Activated B cell treated with CpG ODN at 0.5 μM for 24 hours (primary cell): ENCODE measurements around the gene CCNY. TPM values are rescaled to one million over a fixed set of nuclear protein-coding genes. Genes with fewer than 3 reads are reported as not detected.
"Not testable (repeated sequence)": the region's sequence is repeated elsewhere in the genome, so short reads cannot be mapped to it uniquely, and the experiment has no call there.

Source experiments
- ATAC-seq: fragments of 200-7000 bp; cut with Tn5 transposase; one replicate; pipeline ENCODE4 v1.10.0; 2021; ENCODE audit warnings: low read depth, mild to moderate bottlenecking, moderate library complexity
- CTCF ChIA-PET: fragments of 350-600 bp; sonication (Branson Sonifier 250); formaldehyde crosslinking; loops from one replicate; lab custom pipeline; 2021; ENCODE audit warnings: antibody characterized with exemption; lab: Charles Lee
- POLR2A ChIA-PET: fragments of 350-600 bp; sonication (Branson Sonifier 250); formaldehyde crosslinking; loops from one replicate; lab custom pipeline; 2021; ENCODE audit warnings: antibody characterized with exemption; lab: Charles Lee
- DNase-seq: peaks from one replicate; pipeline ENCODE4 v3.0.0; 2022
- H3K27ac Mint-ChIP-seq: one replicate; pipeline ENCODE4 v1.8.0; 2020; ENCODE audit warnings: mixed read lengths
- H3K27me3 Mint-ChIP-seq: one replicate; pipeline ENCODE4 v1.8.0; 2021; ENCODE audit warnings: mixed read lengths
- H3K36me3 Mint-ChIP-seq: one replicate; pipeline ENCODE4 v1.8.0; 2021; ENCODE audit warnings: low read depth, mixed read lengths
- H3K4me1 Mint-ChIP-seq: one replicate; pipeline ENCODE4 v1.8.0; 2021; ENCODE audit warnings: mixed read lengths
- H3K4me3 Mint-ChIP-seq: one replicate; pipeline ENCODE4 v1.8.0; 2020; ENCODE audit warnings: mild to moderate bottlenecking, mixed read lengths
- H3K9me3 Mint-ChIP-seq: one replicate; pipeline ENCODE4 v1.8.0; 2020; ENCODE audit warnings: mixed read lengths
- intact Hi-C: fragments of 100-400 bp; cut with micrococcal nuclease; formaldehyde crosslinking; loops from one replicate; pipeline ENCODE4 v1.15.1; 2024
- total RNA-seq: library from RNA; stranded (reverse); gene quantifications from 2 replicates; pipeline ENCODE4 v1.2.3, GENCODE V29; 2022
- TF ChIP-seq, protein P1 (sequence below): fragments of 200-600 bp; IDR thresholded peaks from one replicate; pipeline ENCODE4 v1.8.0; 2022; ENCODE audit warnings: antibody characterized with exemption, mild to moderate bottlenecking

The CCNY gene
- total RNA-seq, 1 donor from 2014 or later, result 69.2 TPM

DNA sequence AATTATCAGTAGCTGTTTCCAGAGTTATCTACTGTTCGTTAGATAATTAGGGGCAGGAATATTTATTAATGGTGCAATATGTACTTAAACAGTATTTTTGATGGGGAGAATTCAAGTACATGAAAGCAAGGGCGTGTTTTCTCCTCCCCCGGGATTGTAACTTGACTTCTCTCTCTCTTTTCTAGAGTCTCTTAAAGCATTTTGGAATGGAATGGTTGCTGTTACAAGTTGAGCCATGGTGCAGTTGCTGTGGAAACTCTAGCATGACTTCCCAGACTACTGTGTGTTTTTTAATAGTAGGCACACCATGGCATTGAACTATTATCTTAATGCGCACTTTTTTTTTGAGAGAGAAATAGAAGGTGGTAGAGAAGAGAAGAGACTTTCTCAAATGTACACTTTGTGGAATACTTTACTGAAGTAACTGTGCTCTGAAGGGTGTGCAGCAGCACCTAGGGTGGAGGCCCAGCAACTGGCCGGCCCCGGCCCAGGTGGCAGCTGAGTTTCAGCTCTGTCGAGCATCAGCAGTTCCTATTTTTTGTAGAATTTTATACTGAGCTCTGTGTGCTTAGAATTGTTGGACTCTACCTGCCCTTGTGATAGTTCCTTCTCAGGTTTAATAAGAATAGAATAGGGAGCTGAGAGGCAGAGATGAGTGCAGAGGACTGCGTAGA, 64.4 kb downstream of the CCNY start:
- DNase-seq, result no peak
- H3K4me1 Mint-ChIP-seq, result peaks cover 42% of the 10 kb centered on the region
- CTCF ChIA-PET, result interaction anchor here (1.3 kb wide), 1 partner anchor 21 kb away, joined by 3 read pairs; no protein-coding TSS in a partner anchor
- intact Hi-C loops, result no loop called here
- peak; percentile 42 for ATAC-seq
- H3K27me3 Mint-ChIP-seq, result no peaks in the 10 kb centered on the region
- TF ChIP-seq, protein P1, sequence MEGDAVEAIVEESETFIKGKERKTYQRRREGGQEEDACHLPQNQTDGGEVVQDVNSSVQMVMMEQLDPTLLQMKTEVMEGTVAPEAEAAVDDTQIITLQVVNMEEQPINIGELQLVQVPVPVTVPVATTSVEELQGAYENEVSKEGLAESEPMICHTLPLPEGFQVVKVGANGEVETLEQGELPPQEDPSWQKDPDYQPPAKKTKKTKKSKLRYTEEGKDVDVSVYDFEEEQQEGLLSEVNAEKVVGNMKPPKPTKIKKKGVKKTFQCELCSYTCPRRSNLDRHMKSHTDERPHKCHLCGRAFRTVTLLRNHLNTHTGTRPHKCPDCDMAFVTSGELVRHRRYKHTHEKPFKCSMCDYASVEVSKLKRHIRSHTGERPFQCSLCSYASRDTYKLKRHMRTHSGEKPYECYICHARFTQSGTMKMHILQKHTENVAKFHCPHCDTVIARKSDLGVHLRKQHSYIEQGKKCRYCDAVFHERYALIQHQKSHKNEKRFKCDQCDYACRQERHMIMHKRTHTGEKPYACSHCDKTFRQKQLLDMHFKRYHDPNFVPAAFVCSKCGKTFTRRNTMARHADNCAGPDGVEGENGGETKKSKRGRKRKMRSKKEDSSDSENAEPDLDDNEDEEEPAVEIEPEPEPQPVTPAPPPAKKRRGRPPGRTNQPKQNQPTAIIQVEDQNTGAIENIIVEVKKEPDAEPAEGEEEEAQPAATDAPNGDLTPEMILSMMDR, result no peak
- H3K36me3 Mint-ChIP-seq, result no peaks in the 10 kb centered on the region
- no peak overlapping the region for H3K4me3 Mint-ChIP-seq
- H3K27ac Mint-ChIP-seq, result no peak overlapping the region
- H3K9me3 Mint-ChIP-seq, result no peaks in the 10 kb centered on the region
- POLR2A ChIA-PET, result no interaction called here

DNA sequence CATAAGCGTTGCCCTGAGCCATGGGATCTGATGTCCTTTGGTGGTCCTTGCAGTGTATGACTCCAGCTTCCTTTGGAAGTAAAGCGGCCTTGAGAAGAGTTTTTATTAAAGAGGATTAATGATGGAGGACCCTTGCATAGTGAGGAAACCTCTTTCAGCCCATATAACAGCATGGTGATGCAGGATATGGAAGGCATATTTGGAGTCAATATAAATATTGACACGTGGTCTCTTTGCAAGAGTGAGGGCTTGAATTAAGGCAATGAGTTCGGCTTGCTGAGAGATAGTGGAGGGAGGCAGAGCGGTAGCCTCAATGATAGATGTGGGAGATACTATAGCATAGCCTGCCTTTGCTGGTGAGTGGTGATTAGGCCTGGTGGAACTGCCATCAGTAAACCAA, 67.2 kb downstream of the CCNY start:
- H3K27ac Mint-ChIP-seq, H3K9me3 Mint-ChIP-seq, H3K4me3 Mint-ChIP-seq, DNase-seq, H3K36me3 Mint-ChIP-seq, ATAC-seq, intact Hi-C loops, CTCF ChIA-PET, H3K27me3 Mint-ChIP-seq, POLR2A ChIA-PET: not testable (repeated sequence)
- peaks cover 30% of the 10 kb centered on the region for H3K4me1 Mint-ChIP-seq

DNA sequence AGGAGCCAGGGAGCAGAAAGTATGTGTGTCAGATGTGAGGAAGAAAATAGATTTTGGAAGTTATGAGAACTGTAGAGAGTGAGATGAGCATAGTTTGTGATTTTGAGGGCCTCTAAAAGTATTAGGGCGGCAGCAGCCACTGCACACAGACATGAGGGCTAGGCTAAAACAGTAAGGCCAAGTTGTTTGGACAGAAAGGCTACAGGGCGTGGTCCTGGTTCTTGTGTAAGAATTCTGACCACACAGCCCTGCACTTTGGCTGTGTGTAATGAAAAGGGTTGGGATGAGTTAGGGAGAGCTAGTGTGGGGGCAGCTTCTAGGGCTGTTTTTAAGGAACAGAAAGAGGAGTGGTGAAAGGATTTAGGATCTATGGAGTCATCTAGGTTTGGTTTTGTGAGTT, 67.8 kb downstream of the CCNY start:
- H3K36me3 Mint-ChIP-seq, intact Hi-C loops, CTCF ChIA-PET, ATAC-seq, POLR2A ChIA-PET, H3K4me3 Mint-ChIP-seq, H3K9me3 Mint-ChIP-seq, H3K27me3 Mint-ChIP-seq, DNase-seq, H3K27ac Mint-ChIP-seq: not testable (repeated sequence)
- H3K4me1 Mint-ChIP-seq, result peaks cover 29% of the 10 kb centered on the region

DNA sequence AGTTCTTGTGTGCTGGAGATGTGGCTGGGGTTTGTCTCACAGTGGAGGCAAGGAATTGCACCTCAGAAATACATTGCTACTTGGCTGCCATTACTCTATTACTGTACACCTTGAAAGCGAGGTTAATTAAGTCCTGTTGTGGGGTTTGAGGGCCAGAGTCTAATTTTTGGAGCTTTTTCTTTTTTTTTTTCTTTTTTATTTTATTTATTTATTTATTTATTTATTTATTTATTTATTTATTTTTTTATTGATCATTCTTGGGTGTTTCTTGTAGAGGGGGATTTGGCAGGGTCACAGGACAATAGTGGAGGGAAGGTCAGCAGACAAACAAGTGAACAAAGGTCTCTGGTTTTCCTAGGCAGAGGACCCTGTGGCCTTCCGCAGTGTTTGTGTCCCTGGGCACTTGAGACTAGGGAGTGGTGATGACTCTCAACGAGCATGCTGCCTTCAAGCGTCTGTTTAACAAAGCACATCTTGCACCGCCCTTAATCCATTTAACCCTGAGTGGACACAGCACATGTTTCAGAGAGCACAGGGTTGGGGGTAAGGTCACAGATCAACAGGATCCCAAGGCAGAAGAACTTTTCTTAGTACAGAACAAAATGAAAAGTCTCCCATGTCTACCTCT, 69.8 kb downstream of the CCNY start:
- H3K9me3 Mint-ChIP-seq, CTCF ChIA-PET: not testable (repeated sequence)

DNA sequence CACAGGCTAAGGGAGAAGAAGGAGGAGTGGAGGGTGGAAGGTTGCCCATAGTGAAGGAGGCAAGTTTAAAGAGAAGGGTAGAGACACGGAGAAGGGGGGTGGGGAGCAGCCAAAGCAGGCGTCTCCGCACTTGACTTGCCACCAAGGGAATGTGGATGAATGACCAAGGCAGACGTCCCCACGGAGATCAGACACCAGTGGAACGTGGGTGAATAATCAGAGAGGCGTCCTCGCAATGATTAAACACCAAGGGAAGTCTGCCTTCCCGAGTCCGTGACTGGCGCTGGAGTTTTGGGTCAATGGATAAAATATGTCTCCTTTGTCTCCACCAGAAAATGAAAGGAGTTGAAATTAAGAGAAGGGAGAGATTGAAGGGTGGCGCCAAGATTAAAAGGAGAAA, 71.4 kb downstream of the CCNY start:
- POLR2A ChIA-PET, DNase-seq, H3K27ac Mint-ChIP-seq, H3K9me3 Mint-ChIP-seq, H3K27me3 Mint-ChIP-seq, ATAC-seq, CTCF ChIA-PET, H3K36me3 Mint-ChIP-seq, intact Hi-C loops, H3K4me3 Mint-ChIP-seq: not testable (repeated sequence)
- peaks cover 41% of the 10 kb centered on the region for H3K4me1 Mint-ChIP-seq

More for the DNA sequence above, 69.8 kb downstream of the CCNY start:
- H3K4me1 Mint-ChIP-seq, result peaks cover 39% of the 10 kb centered on the region
- POLR2A ChIA-PET, intact Hi-C loops, DNase-seq, H3K4me3 Mint-ChIP-seq, H3K27ac Mint-ChIP-seq, ATAC-seq, H3K27me3 Mint-ChIP-seq, H3K36me3 Mint-ChIP-seq: not testable (repeated sequence)

DNA sequence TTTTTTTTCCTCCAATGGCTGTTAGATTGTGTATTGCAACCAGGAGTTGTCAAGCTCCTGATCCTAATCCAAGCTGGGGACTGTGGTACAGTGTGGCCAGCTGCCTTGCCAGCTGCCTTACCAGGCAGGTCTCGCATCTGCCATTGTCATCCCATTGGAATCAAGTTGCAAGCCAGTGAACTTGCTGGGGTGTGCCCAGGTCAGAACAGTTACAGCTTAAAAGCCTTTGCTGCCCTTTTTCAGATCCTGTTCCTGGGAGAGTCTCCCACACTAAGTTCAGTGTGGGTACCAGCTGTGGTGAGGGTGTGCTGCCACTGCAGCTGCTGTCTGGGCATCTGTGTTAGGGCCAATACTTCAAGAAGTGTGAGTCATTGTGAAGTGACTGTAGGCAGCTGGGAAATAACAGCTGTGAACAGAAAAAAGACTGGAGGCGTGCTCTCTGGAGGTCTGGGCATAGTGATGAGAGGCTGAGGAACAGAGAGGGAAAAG, 72.8 kb downstream of the CCNY start:
- H3K36me3 Mint-ChIP-seq, result no peaks in the 10 kb centered on the region
- DNase-seq (no peak), ATAC-seq (peak; percentile 28)
- no peak overlapping the region for H3K4me3 Mint-ChIP-seq
- no peak overlapping the region for H3K27ac Mint-ChIP-seq
- H3K27me3 Mint-ChIP-seq, result no peaks in the 10 kb centered on the region
- POLR2A ChIA-PET, result no interaction called here
- intact Hi-C loops, result no loop called here
- CTCF ChIA-PET, result interaction anchor here (0.9 kb wide), 1 partner anchor 9 kb away, joined by 3 read pairs; no protein-coding TSS in a partner anchor
- H3K9me3 Mint-ChIP-seq, result no peaks in the 10 kb centered on the region
- peaks cover 43% of the 10 kb centered on the region for H3K4me1 Mint-ChIP-seq
- TF ChIP-seq, protein P1, result no peak

DNA sequence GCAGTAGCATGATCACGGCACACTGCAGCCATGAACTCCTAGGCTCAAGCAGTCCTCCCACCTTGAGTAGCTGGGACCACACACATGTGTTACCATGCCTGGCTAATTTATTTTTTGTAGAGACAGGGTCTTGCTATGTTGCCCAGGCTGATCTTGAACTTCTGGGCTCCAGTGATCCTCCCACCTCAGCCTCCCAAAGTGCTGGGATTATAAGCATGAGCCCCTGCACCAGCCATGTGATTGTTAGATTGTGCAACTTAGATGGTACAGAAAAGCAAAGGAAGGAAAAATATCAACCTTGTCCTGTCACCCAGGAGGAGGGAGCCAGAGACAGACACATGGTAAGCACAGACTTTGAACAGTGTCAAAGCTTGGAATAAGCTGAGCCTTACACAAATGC, 73.5 kb downstream of the CCNY start:
- H3K9me3 Mint-ChIP-seq, result no peaks in the 10 kb centered on the region
- no peaks in the 10 kb centered on the region for H3K36me3 Mint-ChIP-seq
- no peak overlapping the region for H3K4me3 Mint-ChIP-seq
- DNase-seq (no peak), ATAC-seq (no peak)
- no peak overlapping the region for H3K27ac Mint-ChIP-seq
- ChIA-PET CTCF (no interaction called here), POLR2A (no interaction called here)
- no peaks in the 10 kb centered on the region for H3K27me3 Mint-ChIP-seq
- intact Hi-C loops, result loop anchor here (10.0 kb wide), 1 partner anchor 55 kb away; no protein-coding TSS in a partner anchor
- H3K4me1 Mint-ChIP-seq, result peaks cover 50% of the 10 kb centered on the region
- TF ChIP-seq, protein P1, result no peak
